T follicular helper cell (primary cell): ENCODE results near the gene IFNL1.
"Not testable (repeated sequence)": the region's sequence is repeated elsewhere in the genome, so short reads cannot be mapped to it uniquely, and the experiment has no call there.

ENCODE experiments used
- DNase-seq: peaks from one replicate; pipeline ENCODE4 v3.0.0-alpha.2; 2020; ENCODE audit warnings: low read depth

The IFNL1 gene

DNA sequence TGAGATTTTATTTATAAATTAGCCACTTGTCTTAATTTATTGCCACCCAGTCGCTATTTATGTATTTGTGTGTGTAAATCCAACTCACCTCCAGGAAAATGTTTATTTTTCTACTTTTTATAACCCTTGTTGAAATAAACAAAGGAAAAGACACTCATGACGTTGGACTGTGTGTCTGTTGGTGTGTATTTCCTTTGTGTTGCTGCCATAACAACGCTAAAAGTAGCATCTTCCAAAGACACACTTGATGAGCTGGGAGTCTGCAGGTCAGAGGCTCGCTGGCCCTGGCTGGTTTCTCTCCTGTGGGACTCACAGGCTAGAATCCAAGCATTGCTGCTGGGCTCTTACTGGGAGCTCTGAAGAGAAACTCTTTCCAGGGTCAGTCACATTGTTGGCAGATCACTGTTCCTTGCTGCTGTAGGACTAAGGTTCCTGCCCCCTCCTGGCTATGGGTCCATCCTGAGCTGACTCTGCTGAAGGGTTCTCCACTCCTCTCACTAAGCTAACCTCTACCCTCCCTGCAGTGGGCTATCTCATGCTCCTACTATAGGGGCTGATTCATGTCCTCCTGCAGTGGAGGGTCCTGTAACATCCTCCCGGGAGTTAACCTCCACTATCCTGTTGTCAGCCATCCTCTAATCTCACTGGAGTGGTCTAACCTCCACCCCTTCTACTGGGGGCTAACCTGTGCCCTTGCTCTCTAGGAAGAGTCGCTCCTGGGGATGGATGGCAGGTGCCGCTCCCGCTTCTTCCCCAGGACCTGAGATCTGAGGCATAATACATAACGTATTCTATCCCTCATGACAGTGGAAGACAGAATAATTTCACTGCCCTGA is 26.0 kb upstream of the IFNL1 start:
- no peak for DNase-seq

DNA sequence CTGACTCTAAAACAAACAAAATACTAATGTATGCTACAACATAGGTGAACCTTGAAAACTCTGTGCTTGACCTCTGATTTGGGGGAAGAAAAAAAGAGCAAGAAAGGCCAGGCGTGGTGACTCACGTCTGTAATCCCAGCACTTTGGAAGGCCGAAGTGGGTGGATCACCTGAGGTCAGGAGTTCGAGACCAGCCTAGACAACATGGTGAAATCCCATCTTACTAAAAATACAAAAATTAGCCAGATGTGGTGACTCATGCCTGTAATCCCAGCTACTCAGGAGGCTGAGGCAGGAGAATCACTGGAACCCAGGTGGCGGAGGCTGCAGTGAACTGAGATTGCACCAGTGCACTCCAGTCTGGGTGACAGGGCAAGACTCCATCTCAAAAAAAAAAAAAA is 22.3 kb upstream of the IFNL1 start:
- not testable (repeated sequence) for DNase-seq

DNA sequence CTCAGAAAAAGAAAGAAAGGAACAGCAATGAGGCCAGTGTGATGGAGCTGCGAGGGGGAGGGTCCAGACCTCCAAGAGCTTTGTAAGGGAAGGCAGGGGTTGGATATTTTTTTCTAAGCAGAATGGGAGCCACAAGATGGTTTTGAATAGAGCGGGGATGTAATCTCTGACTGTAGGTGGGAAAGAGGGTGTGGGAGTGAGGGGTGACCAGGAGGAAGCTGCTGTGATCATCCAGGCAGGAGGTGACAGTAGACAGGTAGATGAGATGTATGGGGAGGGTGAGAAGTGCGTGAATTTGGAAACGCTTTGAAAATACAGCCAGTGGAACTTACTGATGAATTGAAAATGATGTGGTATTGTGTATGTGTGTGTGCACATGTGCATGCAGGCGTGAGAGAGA is 20.6 kb upstream of the IFNL1 start:
- DNase-seq, result no peak

DNA sequence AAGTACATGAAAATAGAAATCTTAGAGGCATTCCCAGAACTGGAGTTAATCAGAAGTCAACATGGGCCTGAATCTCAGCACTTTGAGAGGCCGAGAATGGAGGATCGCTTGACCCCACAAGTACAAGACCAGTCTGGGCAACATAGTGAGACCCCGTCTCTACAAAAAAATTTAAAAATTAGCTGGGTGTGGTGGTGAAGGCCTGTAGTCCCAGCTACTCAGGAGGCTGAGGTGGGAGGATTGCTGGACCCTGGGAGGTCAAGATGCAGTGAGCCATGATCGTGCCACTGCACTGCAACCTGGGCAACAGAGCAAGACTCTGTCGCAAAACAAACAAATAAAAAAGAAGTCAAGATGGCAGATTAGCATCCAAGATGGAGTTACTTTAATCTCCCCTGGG is 19.5 kb upstream of the IFNL1 start:
- no peak for DNase-seq

DNA sequence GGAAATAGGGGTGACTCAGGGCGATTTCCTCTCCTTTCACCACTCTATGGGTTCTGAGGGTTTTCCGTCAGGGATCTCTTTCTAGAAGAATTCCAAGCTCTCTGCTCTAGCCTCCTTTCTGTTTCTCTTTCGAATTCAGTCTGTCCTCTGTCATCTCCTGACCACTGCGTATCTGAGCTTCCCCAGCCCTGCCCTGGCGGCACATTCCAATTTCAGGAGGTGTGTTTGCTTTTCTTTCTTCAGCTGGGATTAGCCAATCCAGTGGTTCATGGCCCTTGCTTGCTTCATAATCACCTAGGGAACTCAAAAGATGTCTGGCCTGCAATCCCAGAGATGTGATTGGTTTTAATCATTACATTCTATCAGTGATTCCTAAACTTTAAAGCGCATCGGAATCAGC is 18.6 kb upstream of the IFNL1 start:
- no peak for DNase-seq

DNA sequence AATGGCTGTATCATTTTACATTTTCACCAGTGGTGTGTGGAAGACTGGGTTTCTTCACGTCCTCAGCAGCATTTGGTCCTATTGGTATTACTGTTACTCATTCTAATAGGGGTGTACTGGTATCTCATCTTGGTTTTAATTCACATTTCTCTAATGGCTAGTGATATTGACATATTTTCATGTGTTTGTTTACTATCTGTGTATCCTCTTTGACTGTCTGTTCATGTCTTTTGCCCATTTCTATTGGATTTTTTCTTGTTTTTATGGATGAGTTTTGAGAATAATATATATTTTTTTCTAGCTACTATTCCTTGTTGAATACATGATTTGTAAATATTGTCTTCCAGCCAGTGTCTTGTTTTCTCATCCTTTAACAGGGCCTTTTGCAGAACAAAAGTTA is 14.2 kb upstream of the IFNL1 start:
- no peak for DNase-seq

DNA sequence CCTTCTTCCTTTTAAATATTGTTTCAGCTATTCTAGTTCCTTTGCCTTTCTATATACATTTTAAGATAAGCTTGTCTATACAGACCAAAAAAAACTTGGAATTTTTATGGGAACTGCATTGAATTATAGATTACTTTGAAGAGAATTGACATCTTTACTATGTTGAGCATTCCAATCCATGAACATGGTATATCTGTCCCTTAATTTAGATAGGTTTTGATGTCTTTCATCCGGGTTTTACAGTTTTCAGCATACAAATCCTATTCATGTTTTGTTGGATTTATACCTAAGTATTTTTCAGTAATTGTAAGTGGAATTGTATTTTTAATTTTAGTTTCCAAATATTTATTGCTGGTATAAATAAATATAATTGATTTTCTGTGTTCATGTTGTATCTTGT is 12.2 kb upstream of the IFNL1 start:
- DNase-seq, result no peak

DNA sequence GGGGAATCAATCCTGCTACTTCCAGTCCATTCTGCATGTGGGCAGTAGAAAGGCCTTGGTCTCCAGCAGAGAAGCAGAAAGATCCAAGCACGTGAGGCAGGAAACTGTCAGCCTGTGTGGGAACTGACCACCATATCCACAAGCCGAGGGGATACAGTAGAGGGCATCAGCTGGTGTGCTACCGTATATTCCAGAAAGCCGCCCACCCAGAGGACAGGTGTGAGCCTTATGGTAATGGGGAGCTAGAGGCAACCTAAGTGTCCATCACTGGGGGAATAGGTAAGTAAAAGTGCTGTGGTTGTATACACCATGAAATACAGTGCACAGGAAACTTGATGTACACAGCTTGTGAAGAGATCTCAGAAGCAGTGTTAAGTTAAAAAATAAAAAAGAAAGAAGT is 2.8 kb upstream of the IFNL1 start:
- DNase-seq, result no peak

DNA sequence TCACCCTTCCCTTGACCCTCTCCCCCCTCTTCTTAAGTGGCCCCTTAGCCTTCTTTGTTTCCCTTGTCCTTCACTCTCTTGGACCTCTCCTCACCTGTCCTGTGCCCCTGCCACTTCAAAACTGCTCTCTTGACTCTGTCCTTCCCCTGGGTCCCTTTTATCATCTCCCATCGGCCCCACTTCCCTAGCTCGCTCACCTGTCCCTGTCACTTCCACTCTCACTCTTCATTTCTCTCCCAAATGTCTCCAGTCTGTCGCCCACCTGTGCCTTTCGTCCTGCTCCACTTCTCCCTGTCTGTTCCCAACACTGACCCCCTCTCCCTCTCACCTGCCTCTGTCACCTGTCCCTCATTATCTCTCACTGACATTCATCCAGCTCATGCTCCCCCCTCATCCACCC is 699 bp downstream of the IFNL1 start:
- no peak for DNase-seq

DNA sequence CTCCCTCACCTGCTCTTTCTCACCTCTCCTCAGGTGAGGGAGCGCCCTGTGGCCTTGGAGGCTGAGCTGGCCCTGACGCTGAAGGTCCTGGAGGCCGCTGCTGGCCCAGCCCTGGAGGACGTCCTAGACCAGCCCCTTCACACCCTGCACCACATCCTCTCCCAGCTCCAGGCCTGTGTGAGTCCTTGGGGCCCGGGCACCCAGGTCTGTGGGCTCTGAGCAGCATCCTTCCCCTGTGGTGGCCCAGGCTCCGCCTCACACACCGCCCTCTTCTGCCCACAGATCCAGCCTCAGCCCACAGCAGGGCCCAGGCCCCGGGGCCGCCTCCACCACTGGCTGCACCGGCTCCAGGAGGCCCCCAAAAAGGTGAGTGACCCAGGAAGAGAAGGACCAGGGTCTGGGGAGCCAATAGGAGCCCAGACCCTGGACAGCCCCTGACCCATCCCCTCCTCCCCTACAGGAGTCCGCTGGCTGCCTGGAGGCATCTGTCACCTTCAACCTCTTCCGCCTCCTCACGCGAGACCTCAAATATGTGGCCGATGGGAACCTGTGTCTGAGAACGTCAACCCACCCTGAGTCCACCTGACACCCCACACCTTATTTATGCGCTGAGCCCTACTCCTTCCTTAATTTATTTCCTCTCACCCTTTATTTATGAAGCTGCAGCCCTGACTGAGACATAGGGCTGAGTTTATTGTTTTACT is 1.9 kb downstream of the IFNL1 start:
- DNase-seq, result no peak

DNA sequence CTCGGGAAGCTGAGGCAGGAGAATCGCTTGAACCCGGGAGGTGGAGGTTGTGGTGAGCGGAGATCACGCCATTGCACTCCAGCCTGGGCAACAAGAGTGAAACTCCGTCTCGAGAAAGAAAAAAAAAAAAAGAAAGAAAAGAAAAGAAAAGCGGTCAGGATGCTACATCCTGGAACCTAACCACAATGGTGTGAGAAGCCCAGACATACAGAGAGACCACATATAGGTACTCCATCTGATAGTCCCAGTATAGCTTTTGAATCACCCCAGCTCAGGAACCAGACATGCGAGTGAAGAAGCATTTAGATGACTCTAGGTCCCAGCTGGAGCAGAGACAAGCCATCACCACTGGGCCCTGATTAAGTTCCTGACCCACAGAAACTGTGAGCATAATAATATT is 3.2 kb downstream of the IFNL1 start:
- DNase-seq, result no peak

DNA sequence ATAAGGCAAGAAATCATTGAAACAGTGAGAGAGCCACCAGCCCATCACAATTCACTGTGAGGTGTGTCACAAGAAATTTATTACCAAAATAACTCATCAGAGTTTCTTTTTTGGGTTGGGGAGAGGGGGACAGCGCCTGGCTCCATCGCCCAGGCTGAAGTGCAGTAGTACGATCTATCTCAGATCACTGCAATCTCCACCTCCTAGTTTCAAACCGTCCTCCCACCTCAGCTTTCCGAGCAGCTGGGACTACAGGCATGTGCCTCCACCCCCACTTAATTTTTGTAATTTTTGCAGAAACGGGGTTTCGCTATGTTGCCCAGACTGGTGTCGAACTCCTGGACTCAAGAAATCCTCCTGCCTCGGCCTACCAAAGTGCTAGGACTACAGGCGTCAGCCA is 3.6 kb downstream of the IFNL1 start:
- DNase-seq, result no peak

DNA sequence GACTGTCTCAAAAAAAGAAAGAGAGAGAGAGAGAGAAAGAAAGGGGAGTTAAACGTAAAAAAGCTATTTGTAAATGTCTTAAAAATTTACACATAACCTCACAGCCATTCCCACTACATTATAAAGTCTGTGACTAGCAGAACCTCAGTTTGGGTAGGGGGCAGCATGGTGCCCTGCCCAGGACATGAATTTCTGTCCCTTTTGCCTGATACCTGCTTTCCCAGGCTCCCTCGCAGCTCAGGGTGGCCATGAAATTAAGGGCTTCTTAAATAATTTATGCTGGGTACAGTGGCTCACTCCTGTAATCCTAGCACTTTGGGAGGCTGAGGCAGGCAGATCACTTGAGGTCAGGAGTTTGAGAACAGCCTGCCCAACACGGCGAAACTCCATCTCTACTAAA is 4.8 kb downstream of the IFNL1 start:
- no peak for DNase-seq

DNA sequence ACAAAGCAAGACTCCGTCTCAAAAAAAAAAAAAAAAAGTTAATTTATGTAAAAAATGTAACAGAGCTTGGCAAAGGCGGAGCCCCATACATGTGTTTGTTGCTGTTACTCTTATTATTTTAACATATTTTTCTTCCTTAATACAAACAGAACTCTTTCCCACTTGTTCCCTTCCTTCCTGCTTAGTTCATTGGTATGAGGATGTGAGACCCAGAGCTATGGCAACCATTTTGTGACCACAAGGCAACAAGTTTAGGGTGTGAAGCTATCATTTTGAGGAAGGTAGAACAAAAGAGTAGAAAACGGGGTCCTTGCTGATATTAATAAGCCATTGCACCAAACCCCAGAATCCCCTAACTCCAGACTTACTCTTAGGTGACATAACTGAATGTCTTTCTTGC is 5.4 kb downstream of the IFNL1 start:
- DNase-seq, result no peak

DNA sequence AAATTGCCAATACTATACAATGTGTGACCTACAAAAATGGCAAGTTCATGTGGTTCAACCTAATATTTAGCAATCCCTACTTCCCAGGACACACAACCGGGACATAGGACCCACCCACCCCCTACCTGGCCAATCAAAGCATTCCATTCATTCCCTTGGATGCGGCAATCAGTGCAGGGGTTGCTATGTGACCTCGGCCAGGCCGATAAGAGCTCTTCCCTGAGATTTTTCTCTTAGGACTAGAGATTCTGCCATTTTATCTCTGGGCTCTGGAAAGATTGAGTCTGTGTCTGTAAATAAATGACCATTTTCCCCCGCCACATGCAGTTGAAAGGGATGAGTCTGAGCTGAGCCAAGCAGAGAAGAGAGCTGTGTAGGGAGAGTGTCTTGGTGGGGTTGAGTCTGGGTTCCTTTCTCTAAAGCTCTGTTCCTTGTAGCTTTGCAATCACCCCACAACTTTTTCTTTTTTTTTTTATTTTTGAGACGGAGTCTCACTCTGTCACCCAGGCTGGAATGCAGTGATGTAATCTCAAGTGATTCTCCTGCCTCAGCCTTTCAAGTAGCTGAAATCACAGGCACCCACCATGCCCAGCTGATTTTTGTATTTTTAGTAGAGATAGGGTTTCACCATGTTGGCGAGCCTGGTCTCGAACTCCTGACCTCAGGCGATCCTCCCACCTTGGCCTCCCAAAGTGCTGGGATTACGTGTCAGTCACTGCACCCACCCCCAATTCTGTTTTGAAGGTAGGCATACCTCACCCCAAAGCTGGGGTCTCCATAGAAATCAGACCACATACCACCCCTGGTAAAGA is 7.4 kb downstream of the IFNL1 start:
- DNase-seq, result no peak

DNA sequence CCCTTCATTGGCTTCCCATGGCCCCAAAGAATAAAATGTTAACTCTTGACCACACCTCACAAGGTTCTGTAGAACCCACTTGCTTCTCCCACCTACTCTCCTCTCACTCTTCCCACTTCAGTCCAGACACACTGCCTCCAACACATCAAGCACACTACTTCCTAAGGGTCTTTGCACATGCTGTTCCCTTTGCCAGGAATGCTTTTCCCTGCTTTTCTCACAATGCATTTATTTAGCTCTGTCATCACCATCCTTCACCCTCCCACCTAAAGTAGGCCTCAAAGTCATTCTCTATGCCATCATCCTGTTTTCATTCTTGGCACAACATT is 7.9 kb downstream of the IFNL1 start:
- DNase-seq, result no peak

DNA sequence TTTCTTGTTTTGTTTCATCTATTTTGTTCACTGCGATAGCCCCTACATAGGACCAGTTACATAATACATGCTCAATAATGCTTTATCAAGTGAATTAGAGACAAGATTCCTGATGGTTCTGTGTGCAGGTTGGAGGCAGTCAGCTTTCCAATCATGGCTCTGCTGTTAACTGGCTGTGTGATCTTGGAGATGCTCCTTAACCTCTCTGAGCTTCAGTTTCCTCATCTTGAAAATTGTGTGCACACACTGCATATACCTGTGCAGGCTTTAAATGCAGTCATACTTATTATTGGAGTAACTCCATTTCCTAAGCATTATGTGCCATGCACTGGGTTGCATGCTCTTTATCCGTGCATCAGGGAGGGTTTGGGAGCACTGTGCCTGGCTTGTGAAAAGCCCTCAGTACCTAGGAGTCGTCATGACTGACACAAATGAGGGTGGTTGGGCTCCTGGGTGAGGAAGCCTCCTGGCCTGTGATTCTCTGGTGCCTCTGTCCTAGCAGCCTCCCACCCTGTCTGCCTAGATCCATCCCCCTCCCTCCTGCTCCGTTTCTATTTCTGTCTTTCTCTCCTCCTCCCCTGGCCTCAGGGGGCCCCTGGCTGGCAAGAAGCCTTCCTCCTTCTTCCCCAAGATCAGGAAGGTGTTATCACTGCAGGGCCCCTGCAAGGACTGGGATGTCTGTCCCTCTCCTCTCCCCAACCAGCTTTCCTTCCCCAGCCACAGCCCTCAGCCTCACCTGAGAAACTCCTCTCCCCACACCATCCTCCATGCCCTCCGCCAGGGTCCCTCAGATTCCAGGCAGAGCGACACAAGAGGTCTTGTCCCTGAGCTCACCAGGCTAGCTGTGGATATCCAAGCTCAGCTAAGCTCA is 8.7 kb downstream of the IFNL1 start:
- no peak for DNase-seq

DNA sequence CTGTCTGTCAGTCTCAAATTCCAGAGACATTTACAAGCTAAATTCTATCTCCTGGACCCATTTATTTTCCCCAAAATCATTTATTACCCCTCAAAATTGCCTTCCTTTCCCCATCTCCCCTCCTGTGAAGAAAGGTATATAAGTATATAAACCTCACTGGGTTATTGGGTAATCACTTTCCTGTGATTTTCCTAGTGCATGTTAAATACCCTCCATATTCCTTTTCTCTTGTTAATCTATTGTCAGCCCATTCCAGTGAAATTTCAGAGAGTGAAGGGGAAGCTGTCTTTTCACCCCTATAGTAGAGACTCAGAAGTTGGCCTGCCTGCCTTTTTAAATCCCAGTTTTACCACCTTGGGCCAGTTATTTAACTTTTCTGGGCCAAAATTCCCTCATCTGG is 9.9 kb downstream of the IFNL1 start:
- DNase-seq, result no peak

DNA sequence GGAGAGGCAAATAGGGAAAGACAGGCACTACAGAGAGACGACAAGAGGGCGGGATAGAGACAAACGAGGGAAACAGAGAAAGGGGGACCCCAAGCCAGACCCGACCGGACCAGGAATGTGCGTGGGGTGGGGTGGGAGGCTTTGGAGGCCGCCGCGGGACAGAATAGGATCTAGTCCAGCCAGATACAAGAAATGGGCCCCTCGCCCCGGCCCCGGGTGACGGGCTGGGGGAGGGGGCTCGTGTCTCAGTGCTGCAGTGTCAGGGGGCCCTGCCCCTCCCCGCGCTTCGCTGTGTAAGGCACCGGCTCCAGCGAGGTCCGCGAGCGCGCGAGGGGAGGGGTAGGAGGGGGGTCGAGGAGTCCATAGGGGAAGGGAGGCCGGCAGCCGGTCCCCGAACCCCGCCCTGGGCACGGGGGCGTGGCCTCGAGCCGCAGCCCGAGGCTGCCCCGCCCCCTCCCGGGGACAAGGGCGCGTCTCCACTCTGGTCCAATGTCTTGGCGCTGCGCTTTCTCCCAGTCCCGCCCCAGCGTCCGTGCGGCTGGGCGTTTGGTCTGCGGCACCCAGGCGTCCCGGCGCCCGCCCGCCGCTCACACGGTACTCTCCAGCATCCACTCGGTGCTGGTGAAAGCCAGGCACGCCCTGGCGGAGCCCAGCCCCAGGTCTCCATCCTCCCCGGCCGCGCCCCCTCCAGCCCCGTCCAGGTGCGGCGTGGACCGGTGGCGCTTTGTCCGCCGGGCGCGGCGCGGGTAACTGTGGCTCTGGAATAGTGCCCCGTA is 11.0 kb downstream of the IFNL1 start:
- no peak for DNase-seq

DNA sequence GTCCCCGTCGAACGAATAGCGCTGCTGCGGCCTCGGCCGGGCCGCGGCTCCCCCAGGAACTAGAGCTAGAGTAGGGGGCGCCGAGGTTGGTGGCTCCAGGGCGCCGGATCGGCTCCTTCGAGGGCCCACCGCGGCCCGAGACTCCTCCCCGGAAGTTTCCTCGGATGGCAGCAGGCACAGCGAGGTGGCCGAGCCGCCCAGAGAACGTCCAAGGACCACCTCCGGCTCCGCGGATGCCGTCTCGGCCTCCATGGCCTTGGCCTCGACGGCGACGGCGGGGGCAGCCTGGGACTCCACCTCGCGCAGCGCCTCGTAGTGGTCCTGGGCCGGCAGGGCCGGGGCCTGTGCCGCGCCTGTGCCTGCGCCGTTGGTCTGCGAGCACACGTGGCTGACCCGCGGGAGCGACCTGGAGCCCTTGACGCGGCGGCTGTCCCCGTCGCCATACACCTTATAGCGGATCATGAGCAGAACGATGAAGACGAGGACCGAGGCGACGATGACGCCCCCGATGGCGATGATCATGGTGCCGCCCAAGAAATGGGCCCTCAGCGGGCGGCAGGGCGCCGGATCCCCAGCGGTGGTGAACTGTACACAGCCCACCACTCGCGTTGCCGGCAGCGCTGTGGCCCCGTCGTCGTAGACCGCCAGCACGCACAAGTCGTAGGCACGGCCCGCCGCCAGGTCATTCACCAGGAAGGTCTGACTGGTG is 11.8 kb downstream of the IFNL1 start:
- DNase-seq, result no peak
